Endometrial microvascular endothelial cells (primary cell): ENCODE measurements around the gene FNDC3B. TPM values are rescaled to one million over a fixed set of nuclear protein-coding genes. Genes with fewer than 3 reads are reported as not detected.

Experiments used
- in situ Hi-C: cut with HindIII; loops from 2 replicates; pipeline ENCODE4 v1.10.0; 2017; ENCODE audit warnings: low sequenced_read_pairs, low pct_unique_long_range_greater_than_20kb; ENCODE audit errors: inconsistent ontology term
- total RNA-seq: library from RNA; depleted of rRNA; stranded (reverse); fragments of >200 nt; gene quantifications from one replicate; pipeline ENCODE4 v1.2.3, GENCODE V29; 2015; ENCODE audit errors: inconsistent ontology term

Gene FNDC3B
- total RNA-seq, 1 donor from 2014 or later, result 83.1 TPM

GRCh38 chr3:172276103-172276502 is 236.7 kb downstream of the FNDC3B start:
- in situ Hi-C loops, result no loop called here

DNA sequence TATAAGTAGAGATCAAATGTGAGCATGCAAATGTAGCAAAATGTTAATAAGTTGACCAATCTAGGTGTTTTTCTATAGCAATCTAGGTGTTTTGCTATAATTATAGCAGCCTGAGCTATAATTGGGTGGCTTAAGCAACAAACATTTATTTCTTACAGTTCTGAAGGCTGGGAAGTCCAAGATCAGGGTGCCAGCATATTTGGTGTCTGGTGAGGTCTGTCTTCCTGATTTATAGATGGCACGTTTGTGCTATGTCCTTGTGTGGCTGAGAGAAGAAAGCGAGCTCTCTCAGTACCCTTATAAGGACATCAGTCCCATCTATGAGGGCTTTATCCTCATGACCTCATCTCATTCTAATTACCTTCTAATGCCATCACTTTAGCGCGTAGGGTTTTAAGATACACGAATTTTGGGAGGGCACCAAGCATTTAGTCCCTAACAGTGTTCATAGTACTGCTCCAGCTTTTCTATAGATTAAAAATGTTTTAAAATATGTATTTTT is 237.8 kb downstream of the FNDC3B start:
- in situ Hi-C loops, result no loop called here

DNA sequence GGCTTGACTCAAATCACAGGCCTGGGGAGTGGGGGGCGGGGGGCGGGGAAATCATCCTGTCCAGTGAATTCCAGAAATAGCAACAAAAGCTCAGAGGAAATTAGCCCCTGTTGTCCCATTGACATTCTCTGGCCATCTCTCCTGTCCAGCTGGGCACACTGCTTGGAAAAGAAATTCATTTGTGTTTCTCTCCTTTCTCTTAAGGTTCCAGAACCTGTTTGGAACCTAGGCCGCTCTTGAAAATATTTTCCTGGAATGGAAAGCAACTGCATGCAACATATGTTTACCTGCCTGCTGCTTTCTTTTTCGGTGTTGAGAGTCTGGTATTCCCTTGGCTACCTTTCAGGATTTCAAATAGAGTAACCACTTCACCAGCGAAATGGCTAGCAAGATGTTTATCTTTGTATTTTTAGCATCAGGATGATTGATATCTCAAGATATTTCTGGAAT is 239.8 kb downstream of the FNDC3B start:
- in situ Hi-C loops, result no loop called here

- in situ Hi-C loops, result no loop called here
Observed at GRCh38 chr3:172279974-172280373, 240.6 kb downstream of the FNDC3B start.

DNA sequence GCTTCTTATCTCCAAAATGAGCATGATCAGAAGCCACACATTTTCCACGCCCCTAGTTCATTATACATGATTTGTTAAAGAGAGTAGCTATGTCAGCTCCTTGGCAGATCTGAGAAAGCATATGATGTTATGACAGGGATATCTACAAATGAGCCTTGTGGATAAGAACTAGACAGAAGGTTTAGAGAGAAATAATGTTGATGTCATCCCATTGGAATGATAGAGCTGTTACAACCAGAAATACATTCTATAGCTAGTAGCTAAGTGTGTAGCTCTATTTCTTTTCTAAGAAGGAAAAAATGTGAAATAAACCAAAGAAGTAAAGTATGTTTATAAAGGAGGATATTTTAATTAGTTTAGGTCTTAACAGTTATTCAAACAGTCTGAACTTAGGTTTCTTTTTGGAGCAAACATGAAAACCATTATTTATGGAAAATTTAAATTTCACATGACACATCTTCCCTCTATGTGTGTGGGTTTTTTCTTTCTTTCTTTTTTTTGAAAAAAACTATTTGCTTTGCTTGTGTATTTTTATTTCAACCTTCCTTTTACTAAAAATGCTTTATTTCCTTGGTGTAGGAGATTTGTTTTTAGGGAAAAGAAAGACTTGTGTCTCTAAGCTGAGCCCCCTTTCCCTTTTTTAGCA is 241.2 kb downstream of the FNDC3B start:
- in situ Hi-C loops, result no loop called here

- in situ Hi-C loops, result no loop called here
Observed at GRCh38 chr3:172281884-172282283, 242.5 kb downstream of the FNDC3B start.

DNA sequence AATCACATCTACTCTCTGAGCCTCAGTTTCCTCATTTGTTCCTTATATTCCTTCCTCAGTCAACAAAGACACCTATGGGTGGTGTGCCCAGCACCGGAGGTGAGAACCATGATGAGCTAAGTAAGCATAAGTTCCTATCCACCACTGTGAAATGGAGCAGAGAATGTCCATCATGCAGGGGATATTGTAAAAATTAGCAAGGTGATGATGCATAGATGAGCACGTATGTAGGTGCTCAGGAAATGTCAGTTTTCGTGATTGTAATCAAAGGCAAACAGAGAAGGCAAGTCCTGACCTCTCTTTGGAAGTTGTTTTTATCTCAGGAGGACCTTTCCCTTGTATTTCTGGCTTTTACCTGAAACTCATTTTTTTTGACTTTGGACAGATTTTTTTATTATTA is 243.5 kb downstream of the FNDC3B start:
- in situ Hi-C loops, result no loop called here

DNA sequence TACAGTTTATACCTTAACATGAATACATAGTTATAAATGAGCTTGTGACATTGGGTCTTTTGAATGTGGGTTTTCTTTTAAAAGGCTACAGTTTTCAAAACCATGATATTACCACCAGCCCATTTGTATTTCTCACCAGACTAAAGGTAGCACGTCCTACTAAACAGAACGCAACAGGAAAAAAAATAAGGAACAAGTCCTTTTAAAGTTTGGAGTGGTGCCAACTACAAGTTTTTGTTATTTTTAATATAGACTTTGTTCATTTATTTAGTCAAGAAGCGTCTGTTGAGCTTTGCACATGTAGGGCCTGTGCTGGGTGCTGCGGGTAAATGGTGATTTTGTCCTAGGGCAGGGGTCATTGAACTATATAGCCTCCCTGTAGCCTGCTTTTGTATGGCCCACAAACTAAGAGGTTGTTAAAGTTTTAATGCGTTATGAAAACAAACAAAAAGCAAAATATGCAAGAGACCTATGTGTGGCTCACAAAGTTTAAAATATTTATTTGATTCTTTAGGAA is 244.5 kb downstream of the FNDC3B start:
- in situ Hi-C loops, result no loop called here

GRCh38 chr3:172285844-172286243 is 246.5 kb downstream of the FNDC3B start:
- in situ Hi-C loops, result no loop called here

GRCh38 chr3:172286548-172287148 is 247.3 kb downstream of the FNDC3B start:
- in situ Hi-C loops, result no loop called here

- in situ Hi-C loops, result no loop called here
Observed at GRCh38 chr3:172287937-172288477, 248.6 kb downstream of the FNDC3B start.

DNA sequence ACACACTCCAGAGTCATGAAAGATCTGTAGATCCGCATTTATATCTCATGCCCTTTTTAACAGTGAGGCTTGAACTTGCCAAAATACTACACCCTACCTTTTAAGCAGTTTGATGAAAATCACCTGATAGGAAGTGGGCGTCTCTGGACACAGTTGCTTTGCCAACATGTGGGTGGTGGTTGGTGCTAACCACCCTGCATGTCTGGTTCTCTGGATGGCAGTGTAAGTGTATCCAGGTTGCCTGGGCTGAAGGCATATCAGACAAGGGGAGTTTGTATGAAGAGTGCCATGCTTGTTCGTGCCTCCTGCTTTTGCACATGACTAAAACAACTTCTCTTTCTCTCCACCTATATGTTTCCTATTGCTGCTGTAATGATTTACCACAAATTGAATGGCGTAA is 249.3 kb downstream of the FNDC3B start:
- in situ Hi-C loops, result no loop called here

- in situ Hi-C loops, result no loop called here
Observed at GRCh38 chr3:172289583-172289982, 250.2 kb downstream of the FNDC3B start.

DNA sequence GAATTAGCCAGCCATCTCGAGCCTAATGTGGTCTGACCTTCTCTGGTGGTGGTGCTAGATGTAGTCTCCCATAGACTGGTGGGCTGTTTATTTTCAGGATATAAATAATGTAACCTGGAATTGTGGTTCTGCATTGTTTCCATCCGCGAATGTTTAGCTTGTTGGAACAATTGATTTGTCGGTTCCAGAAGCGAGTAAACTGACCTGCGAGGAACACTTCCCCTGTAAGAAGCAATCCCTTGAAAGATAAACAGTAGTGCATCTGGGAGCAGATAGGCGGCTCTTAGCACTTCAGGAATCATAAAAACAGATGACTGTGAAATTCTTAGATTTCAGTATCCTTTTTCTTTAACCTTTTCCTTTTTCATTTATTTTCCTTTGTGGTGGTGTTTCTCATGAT is 251.1 kb downstream of the FNDC3B start:
- in situ Hi-C loops, result no loop called here

DNA sequence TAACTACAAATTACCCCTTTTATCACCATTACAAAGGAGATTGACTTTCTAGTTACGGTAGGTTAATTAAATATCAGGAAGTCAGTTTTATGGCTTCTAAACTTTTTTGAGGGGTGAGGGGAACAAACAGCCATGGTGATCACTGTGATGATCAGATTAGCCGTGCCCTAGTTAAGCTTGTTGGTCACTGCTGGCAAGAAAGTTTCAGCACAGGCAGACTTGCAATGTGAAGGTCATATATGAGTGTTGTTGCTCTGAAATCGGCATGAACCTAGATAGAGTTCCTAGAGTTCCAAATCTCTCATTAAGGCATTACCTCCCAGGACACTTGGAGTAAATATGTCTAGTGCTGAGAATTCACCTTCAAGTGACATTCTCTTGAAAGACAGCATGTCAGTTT is 252.3 kb downstream of the FNDC3B start:
- in situ Hi-C loops, result no loop called here

DNA sequence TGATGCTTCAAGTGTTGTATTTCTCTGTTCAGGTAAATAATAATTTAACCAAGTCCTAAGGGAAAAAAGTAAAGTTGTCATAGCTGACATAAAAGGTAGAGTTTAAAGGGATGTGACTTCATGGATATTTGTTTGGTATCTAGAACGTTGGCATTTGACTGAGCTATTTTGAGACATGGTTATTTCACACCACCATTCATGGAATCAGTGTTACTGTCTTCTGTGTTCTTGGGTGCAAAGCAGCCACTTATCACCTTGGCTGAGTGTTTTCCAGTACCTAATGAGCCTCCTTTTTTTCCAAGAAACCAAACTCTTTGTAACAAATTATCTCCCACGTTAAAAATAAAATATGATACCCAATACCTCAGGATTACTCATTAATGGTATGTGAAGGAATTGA is 253.0 kb downstream of the FNDC3B start:
- in situ Hi-C loops, result no loop called here

GRCh38 chr3:172293093-172293492 is 253.7 kb downstream of the FNDC3B start:
- in situ Hi-C loops, result no loop called here

GRCh38 chr3:172294223-172294806 is 254.9 kb downstream of the FNDC3B start:
- in situ Hi-C loops, result no loop called here

GRCh38 chr3:172296248-172296974 is 257.0 kb downstream of the FNDC3B start:
- in situ Hi-C loops, result no loop called here
